Skin epidermis (tissue), 12 donors: ENCODE data around the gene SLC35A4.

Source experiments
- H3K27ac ChIP-seq, 21 experiments: fragments of 200-600 bp; sonication (generic) in 11 of 21; one replicate each; pipeline ENCODE4 v1.5.0; 2020; ENCODE audit warnings: mild to moderate bottlenecking in 3 of 21, inconsistent platforms in 2 of 21, moderate library complexity in 2 of 21
- H3K4me3 ChIP-seq, 7 experiments: fragments of 200-600 bp; sonication (generic) in 2 of 7; one replicate each; pipeline ENCODE4 v1.5.0; 2020; ENCODE audit warnings: inconsistent platforms in 2 of 7, mild to moderate bottlenecking in 2 of 7, moderate library complexity in 1 of 7

SLC35A4 gene

DNA sequence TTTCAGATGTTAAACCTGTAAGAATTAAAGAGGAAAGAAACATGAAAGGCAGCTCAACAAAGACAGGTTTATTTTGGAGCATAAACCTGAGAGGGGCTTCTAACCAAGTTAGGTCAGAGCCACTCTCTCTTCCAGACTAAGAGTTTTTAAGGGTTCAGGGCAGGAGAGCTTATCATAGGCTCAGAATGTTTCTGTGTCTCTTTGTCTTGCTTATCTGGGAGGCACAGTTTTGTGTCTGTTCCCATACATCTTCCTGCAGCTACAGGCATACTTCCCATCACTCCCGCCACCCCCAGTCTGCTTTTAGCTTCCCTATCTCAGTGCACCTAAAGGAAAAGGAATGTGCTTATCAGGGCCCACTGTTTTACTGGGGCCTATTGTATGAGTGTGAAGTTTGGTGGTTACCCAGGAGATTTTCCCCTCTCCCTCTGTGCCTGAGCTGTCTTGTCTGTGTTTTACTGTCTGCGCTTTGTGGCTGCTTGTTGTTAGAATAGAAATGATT, 46.4 kb downstream of the SLC35A4 start:
- H3K4me3 ChIP-seq = no peak overlapping the region
- H3K27ac ChIP-seq = peak overlapping the region in 16 of 21 experiments; percentile 4 to 75 (median 56)
